Epidermal melanocyte (primary cell): ENCODE measurements around the gene PTPRH.

Experiments
- DNase-seq: peaks from one replicate; pipeline ENCODE4 v3.0.0; 2011; ENCODE audit warnings: low spot score; ENCODE audit not compliant: insufficient read length

PTPRH gene, protein sequence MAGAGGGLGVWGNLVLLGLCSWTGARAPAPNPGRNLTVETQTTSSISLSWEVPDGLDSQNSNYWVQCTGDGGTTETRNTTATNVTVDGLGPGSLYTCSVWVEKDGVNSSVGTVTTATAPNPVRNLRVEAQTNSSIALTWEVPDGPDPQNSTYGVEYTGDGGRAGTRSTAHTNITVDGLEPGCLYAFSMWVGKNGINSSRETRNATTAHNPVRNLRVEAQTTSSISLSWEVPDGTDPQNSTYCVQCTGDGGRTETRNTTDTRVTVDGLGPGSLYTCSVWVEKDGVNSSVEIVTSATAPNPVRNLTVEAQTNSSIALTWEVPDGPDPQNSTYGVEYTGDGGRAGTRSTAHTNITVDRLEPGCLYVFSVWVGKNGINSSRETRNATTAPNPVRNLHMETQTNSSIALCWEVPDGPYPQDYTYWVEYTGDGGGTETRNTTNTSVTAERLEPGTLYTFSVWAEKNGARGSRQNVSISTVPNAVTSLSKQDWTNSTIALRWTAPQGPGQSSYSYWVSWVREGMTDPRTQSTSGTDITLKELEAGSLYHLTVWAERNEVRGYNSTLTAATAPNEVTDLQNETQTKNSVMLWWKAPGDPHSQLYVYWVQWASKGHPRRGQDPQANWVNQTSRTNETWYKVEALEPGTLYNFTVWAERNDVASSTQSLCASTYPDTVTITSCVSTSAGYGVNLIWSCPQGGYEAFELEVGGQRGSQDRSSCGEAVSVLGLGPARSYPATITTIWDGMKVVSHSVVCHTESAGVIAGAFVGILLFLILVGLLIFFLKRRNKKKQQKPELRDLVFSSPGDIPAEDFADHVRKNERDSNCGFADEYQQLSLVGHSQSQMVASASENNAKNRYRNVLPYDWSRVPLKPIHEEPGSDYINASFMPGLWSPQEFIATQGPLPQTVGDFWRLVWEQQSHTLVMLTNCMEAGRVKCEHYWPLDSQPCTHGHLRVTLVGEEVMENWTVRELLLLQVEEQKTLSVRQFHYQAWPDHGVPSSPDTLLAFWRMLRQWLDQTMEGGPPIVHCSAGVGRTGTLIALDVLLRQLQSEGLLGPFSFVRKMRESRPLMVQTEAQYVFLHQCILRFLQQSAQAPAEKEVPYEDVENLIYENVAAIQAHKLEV

DNA sequence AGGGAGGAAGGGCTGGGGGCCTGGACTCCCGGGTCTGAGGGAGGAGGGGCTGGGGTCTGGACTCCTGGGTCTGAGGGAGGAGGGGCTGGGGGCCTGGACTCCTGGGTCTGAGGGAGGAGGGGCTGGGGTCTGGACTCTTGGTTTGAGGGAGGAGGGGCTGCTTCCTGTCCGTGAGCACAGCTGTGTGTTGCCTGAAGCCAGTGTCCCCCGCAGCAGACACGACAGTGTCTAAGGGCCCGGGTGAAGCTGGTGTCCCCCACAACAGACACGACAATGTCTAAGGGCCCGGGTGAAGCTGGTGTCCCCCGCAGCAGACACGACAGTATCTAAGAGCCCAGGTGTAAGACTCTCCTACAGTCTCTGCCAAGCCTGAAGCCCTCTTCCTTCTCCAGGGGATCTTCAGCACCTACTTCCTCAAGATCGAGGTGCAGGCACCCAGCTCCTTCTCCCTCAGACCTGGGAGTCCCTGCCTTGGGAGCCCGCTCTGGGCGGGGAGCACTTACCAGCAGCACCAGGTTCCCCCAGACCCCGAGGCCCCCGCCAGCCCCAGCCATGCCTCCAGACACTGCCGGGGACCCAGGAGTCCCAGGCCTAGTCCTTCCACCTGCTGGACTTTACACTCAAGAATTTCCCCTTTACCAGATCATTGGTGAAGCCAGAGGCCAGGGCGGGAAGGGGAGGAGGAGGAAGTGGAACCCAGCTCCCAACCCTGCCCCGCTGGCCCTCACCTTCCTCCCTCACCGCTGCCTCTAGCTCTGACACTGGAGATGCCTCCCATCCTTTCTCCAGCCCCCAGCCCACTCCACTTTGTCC is at the start of gene PTPRH:
Gene PTPRH (minus strand): TSS at position 622 of the 813 bp plus-strand sequence. CDS start 68 bp downstream, at position 554.
- no peak for DNase-seq

DNA sequence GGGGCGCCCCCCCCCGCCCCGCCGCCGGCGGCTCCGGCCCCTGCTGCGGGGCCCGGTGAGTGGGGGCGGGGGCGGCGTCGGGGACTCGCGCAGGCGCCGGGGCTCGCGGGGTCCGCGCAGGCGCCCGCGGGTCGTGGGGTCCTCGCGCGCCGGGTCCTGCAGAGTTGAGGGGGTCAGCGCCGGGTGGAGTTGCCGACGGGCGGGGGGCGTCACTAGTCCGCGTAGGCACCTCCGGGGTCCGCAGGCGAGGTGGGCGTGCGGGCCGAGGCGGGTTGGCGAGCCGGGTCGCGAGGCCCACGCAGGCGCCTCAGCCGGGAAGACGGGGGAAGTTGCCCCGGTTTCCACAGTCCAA is 49.2 kb upstream of the PTPRH start:
- no peak for DNase-seq

DNA sequence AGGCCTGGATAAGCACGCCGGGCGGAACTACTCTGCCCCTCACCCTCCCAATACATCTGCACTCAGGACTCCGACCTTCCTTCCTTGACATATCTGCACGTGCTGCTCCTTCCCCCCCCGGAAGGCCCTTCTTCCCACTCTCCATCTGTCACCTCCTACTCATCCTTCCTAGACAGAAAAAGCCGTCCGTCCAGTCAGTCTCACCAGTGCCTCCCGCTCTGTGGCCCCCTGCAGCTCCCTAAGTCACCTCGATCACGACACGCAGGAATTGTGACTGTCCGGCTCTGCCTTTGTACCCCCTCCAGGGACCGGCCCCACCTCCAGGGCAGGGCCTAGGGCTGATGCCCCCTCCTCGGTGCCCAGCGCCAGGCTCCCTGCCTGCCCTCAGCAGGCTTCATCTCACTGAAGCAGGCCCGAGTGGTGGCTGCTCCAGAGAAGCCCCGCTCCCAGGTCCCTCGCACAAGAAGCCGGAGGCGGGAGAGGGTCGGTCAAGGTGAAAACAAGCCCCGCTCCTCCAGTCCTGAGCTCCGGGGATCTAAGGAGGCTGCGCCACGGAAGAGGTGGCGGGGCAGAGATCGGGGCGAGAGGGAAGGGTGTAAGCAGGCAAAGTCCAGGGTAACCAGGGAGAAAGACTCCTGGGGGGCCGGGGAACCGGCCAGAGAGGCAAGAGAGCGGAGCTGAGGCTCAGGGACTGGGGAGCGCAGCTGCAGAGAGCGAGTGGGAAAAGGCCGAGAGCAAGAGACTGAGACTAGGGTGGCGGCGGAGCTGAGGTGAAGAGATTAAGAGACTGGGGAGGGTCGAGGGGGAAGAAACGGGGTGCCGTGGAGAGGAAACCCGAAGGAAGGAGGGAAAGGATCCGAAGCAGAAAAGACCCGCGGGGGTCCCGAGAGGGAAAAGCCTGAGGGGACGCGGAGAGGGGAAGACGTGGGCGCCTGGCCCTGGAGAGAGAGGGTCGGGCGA is 48.4 kb upstream of the PTPRH start:
- DNase-seq: no peak

DNA sequence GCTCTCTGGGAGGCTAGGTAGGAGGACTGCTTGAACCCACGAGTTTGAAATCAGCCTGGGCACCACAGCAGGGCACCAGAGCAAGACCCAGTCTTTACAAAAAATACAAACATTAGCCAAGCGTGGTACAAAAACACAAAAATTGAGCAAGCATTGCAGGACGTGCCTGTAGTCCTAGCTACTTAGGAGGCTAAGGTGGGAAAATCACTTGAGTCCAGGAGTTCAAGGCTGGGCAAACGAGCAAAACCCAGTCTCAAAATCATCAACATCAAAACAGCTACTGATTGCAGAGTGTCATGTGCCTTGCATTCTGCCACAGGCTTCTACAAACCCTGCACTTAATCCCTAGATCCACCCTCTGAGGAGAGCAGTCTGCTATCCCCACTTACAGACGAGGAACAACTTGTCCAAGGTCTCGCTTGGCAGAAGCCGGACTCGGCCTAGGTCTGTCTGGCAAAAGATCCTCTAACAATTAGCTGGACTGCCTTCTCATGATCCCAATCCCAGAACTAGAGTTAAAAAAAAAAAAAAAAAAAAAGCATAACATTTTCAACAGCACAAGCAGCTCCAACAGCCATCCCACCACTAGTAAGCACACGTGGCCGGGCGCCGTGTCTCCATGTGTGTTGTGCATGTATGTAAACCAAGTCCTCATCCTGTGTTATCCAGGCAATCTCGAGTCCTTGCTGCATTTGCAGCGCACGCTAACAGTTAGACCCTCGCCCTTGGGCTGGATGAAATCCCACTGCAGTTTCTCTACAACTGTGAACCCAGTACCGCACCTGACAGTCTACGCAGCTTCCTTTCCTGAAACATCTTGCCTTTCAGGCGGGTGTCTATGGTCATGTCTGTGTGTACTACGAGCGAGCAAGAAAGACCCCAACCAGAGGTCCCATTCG is 47.5 kb upstream of the PTPRH start:
- DNase-seq: no peak

DNA sequence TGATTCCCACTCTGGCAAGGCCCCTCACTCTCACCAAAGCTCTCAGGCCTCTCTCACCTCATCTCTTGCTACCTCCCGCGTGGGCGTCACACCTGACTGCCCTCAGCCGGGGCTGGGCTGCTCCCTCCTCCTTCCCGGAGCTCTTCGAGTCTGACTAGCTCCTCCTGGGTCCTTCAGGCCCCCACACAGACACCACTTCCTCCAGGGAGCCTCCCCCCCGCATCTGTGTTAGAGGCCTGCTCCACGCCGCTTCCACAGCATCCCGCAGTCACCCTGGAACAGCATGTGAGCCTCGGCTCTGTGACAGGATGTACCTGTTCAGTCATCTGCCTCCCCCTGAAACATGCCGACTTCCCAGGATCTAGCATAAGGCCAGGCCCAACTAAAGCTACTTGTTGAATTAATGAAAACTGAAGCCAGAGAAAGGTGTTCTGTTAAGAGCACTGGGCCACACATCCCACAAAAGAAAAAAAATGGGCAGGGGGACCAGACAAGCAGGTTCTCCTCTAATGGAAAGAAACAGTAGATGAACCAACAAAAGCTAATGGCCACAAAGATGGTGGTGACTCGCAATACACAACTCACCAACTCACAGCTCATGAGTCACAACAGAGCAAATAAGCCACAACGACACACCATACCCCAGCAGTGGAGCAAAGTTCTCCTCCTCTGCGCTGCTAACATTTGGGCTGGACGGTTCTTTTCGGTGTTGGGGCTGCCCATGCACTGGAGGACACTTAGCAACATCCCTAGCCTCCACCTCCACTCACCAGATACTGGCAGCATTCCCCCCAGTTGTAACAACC is 46.5 kb upstream of the PTPRH start:
- DNase-seq: no peak

DNA sequence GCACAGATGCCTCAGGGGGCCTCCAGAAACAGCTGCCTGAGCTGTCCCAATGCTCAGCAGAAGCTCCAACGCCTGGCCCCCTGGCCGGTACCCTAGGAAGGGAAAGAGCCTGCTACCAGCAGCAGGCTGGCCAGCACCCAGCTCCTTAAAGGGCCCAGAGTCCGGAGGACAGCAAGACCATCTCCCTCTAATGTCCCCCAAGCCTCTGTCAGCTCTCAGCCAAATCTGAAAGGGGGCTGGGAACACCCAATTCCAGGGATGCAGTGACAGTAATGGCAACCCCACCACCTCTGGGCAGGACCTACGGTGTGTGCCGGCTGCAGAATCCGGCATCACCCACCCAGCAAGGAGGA is 45.3 kb upstream of the PTPRH start:
- DNase-seq: no peak

DNA sequence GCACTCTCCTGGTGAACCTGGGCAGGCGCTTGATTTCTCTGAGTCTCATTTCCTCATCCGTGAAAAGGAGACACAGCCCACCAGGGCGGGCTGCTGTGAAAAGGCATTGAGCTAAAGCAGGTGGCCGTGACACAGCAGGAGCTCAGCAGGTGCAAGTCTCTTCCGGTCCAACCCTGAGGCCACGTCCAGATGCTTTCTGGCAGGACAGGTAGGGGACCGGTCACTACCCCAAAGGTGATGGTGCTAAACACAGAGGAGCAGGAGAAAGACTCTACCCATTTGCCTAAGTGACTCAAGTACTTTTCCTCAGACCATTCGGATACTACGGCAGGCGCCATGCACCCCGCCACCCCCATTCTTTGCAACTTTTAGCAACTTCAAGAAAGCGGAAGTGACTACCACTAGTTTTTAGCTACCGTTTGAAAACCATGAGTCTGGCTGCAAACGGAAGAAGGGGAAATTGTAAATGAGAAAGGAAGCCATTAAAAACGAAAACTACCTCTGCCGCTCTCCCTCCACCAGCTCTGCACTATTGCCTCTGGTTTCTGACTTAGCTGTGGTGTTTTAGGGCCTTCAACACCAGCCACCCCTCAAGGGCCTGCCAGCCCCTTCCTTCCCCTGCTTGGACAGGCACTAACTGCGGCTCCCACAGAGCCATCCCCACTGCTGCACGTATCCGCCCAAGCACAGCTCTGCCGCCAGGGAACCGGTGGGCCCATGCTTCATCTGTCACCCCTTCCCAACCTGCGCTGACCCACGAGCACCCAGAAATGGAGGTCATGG is 44.7 kb upstream of the PTPRH start:
- peak; percentile 11 for DNase-seq

DNA sequence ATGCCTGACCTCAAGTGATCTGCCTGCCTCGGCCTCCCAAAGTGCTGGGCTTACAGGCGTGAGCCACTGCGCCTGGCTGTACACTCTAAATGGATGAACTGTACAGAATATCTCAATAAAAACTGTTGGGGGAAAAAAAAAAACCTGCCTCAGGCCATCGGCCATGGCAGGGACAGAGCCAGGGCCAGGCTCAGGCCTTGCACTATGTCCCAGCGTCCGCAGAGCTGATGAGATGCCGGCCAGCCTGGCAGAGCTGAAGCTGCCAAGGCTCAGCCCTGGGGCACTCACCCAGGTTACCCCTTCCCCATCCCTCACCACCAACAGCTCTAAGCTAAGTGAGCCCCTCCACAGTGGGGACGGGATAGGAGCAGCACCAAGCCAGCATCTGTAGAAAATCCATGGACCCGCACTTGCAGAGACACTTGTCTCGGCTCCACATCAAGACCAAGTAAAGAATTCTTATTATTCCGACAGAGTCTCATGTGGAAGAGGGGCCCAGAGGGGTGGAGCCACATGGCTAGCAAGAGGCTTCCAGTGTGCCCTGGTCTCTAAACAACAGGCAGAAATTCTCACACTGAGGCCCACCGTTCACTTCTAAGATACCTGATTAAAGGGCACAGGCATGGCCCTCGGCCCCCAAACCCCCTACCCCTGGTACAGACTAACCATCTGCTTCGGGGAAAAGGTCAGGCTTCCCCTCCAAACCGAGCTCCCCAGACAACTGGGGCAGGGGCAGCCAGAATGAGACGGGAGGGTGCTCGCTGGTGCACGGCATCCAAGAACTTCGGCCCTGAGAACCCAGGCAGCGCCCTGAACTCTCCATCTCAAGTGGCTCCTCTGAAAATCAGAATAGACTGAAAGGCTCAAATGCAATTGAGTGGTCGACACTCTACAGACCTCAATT is 43.7 kb upstream of the PTPRH start:
- no peak for DNase-seq

DNA sequence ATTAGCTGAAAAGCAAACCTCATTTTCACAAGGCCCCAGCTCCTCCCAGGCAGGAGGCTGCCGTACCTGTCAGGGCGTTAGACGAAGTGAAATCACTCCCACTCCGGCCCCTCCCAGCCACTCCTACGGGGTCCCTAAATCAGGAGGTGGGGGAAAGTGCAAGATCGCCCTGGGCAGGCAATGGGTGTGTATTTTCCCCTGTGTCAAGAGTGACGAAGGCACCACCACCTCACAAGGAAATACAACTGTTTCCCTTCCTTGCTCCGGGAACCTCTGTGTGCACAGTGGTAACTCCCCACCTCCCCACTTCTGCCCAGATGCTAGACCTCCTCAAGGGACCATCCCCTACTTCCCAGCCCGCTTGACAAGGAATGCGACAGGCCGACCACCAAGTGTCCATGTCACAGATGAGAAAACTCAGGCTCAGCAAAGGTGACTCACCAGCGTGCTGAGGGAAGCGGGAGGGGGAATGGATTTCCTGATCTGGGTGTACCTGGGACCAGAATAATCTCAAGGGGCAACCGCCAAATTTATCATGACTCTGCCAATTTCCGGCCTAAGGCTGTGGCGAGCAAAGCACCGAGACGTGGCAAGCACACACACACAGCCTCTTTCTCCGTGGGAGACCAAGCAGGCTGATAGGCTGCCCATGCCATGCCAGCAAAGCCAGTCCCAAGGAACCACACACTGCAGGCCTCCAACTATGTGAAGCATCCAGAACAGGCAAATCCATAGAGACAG is 42.2 kb upstream of the PTPRH start:
- DNase-seq: peak; percentile 13

DNA sequence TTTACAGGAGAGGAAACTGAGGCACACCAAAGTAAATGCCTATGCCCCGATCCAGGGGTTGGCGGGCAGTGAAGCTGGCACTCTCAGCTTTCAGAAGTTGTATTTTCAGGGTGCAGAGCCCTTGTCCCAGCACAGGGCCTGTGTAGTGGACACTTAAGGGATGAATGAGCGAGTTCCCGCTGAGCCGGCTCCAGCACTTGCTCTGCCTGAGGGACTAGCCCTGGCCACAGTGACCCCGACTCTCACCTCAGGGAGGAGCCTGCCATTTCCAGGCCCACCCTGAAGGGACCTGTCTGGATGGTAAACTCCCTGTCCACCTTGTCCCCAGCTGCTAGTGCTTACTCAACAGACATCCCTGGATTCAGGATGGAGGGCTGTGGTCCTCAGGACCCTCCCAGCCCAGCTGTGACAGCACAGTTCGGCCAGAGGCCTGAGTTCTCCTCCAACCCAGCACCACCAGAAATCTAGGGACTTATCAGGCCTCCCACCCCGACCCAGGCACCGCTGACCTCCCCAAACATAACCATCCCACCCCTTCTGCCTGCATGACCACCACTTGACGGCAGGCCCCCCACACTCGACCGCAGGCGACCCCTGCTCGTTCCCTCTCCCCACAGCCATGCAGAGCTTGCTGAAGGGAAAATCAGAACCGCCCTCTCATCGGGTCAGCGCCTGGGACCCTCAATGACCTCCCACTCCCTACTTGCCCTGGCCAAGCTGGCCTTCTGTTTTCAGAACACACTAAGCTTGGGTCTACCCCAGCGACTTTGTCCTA is 41.1 kb upstream of the PTPRH start:
- DNase-seq: no peak

DNA sequence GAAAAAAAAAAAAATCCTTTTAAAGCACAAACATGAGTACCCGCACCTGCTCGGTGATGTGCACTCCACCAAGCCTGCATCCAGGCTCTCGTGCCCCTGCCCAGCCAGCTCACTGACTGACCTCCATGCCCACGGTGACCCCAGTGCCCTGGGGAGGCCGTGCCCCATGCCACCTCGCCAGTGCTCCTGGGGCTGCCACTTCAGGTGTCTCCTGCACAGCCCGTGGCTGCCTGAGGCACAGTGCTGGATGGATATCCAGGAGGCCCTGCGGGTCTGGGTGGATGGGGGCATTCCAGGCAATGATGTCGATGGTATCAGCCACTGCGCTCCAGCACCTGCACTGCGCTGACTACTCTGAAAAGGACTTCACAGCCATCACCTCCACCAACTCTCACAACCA is 40.5 kb upstream of the PTPRH start:
- no peak for DNase-seq

DNA sequence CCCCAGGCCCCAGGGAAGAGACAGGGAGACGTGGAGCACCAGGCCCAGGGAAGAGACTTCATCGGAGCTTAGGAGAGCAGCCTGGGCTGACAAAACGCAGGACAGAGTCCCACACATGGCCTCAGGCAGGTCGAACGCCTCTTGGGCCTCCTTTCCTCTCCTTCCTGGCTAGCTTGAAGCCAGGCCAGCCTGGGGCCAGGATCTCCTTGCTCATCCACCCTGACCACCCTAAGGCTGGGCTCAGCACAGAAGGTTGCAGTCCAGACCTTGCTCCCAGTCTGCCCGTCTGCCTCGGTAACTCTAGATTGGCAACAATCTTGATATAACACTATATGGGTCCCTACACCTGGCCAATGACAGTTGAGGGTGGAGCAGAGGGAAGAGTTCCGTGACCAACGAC is 39.4 kb upstream of the PTPRH start:
- DNase-seq: no peak

DNA sequence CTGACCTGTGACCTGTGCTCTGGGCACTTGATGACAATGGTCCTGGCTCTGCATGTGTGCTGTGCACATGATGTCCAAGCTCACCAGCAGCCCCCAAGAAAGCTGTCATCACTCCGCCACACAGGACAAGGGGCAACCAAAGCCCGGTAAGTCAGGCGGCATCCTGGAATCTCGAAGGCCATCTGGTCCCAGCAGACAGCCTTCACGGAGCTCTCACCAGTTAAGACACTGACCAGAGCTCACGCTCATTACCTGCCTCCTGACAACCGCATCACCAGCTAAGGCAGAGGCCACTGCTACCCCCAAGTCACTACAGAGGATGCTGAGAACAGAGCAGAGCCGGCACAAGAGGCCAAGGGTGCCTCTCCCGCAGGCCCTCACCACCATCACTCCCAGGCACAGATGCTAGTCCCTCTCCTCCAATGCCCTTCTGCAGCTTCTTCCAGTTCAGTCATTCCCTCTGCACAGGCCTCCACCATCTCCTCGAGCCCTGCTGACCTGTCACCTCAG is 38.9 kb upstream of the PTPRH start:
- DNase-seq: no peak

DNA sequence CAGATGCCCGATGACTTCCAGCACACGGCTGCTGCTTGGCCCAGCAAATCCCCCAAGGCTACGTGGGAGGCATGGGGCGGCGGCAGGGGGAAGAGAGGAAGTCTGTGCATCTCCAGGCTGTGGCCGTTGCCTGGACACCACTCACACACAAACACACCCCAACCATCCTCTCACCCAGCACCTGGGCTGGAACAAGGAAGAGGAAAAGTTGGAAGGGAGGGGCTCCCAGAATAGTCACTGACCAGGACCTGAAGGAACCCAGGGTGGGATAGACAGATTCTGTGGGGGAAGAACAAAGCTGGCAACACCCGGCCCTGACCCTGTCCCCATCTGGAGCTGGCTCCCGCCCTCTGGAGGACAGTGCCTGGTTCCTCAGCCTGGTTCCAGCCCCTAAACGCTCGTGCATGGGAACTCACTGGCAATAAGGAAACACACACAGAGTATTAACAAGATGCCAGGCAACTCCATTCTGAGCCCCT is 38.4 kb upstream of the PTPRH start:
- DNase-seq: no peak
